Spleen (tissue), 7 donors: Measurements from ENCODE around the gene PGGT1B.

ENCODE experiments used
- POLR2A ChIP-seq, 3 donors: fragments of 450-650 bp; IDR thresholded peaks; one replicate each; pipeline ENCODE4 v1.5.1; 2017; ENCODE audit warnings: antibody characterized with exemption in 3 of 3, mild to moderate bottlenecking in 1 of 3
- POLR2AphosphoS5 ChIP-seq, 3 donors: sonication (generic); formaldehyde crosslinking; IDR thresholded peaks; one replicate each; pipeline ENCODE4 v1.5.1; 2017; ENCODE audit warnings: antibody characterized with exemption in 3 of 3
- TF ChIP-seq, protein P1 (sequence below), 11 experiments: fragments of 200-600 bp in 7 of 11; fragments of 450-650 bp in 4 of 11; sonication (generic) in 4 of 11; IDR thresholded peaks in 8 of 11; conservative IDR thresholded peaks in 3 of 11; 1 replicate in 7 of 11; 2 replicates in 4 of 11; pipeline versions ENCODE4 v1.4.0 to v1.8.0; 2016 to 2021; ENCODE audit warnings: antibody characterized with exemption in 11 of 11, inconsistent platforms in 4 of 11, mild to moderate bottlenecking in 1 of 11
- donor health status: DM: no; HTN: no; CAD: no; lungs with moderate emphysema.
- donor health status: DM: no; HTN: no; CAD: no.
- donor health status: DM: no; HTN: no; CAD: no.

DNA sequence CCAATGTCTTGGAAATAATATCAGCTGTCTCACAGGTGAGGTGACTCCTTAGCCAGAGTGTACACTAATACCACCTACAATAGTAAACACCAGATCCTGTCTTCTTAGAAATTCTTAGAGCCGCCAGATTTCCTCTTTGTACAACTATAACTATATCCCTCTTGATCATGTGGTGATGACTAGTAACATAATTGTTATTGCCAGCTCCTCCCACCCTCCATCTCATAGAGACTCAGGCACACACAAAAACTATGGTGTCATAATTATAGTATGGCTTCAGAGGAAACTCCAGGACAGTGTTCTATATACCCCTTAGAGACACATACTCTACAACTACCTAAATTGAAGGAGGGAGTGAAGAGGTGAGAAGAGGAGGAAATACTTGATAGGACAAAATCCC, 33.1 kb downstream of the PGGT1B start:
- TF ChIP-seq, protein P1, sequence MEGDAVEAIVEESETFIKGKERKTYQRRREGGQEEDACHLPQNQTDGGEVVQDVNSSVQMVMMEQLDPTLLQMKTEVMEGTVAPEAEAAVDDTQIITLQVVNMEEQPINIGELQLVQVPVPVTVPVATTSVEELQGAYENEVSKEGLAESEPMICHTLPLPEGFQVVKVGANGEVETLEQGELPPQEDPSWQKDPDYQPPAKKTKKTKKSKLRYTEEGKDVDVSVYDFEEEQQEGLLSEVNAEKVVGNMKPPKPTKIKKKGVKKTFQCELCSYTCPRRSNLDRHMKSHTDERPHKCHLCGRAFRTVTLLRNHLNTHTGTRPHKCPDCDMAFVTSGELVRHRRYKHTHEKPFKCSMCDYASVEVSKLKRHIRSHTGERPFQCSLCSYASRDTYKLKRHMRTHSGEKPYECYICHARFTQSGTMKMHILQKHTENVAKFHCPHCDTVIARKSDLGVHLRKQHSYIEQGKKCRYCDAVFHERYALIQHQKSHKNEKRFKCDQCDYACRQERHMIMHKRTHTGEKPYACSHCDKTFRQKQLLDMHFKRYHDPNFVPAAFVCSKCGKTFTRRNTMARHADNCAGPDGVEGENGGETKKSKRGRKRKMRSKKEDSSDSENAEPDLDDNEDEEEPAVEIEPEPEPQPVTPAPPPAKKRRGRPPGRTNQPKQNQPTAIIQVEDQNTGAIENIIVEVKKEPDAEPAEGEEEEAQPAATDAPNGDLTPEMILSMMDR (IDR thresholded peaks at IDR 0.05 in 8 of 11, conservative IDR thresholded peaks at IDR 0.05 in 3 of 11) = no peak
- TF ChIP-seq POLR2AphosphoS5 (IDR thresholded peaks at IDR 0.05) (no peak), POLR2A (IDR thresholded peaks at IDR 0.05) (no peak)
